ENCODE results near the gene PUS3.

PUS3 gene

GRCh38 chr11:125902927-125903710, at the start of gene PUS3:
Gene PUS3 (minus strand): TSS chr11:125903206. CDS start chr11:125896284, 6,922 bp downstream.
- DNase-seq = peak; percentile 87 to 90
- peak; percentile 72 for TF ChIP-seq POLR2A (IDR thresholded peaks at IDR 0.05; ENCODE audit: low read length)
- no peak for TF ChIP-seq GATA1 (IDR thresholded peaks at IDR 0.05; ENCODE audit: low read depth, low read length)

- TF ChIP-seq GATA1 (IDR thresholded peaks at IDR 0.05; ENCODE audit: low read depth, low read length) (no peak), POLR2A (IDR thresholded peaks at IDR 0.05; ENCODE audit: low read length) (no peak)
- DNase-seq = no peak
Measured at GRCh38 chr11:125952559-125952958, 49.6 kb upstream of the PUS3 start.

- no peak for DNase-seq
- TF ChIP-seq POLR2A (IDR thresholded peaks at IDR 0.05; ENCODE audit: low read length) (no peak), GATA1 (IDR thresholded peaks at IDR 0.05; ENCODE audit: low read depth, low read length) (no peak)
Measured at GRCh38 chr11:125951731-125952130, 48.7 kb upstream of the PUS3 start.

DNA sequence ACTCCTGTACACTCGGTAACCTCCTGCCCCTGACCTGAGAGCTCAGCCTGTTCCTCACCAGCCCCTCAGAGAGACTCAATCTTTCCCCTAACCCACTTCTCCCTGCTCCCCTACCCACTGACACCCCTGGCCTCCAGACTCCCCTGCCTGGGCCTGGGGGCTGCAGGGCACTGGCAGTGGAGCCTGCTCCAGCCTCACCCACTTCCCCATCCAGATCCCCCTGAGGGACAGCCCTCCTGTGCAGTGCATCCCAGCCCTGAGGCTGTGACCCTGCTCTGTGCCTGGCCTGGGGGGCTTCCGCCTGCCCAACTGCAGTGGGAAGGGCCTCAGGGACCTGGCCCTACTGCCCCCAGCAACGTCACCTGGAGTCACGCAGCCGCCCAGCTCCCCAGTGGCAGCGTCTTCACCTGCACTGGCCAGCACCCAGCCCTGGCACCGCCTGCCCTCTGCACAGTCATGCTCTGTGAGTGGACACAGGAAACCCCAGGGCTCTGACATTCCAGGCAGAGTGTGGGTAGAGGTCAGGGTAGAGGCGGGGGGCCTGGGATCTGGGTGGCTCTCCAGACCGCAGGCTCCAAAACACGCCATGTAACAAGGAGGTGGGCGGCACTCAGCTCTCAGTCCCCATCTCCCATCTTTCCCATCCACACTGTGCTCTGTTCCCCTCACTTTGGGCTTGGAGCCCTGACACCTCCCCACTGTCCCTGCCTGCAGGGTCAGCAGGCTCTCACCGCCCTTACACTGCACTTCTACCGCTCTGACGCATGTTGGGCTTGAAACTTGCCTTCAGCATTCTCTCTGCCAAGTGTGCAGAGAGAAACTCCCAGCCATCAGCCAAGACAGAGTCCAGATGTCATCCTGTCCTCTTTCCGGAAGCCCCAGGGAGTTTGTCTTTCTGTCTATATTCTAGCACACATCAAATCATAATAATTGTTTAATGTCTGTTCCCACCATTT, 48.0 kb upstream of the PUS3 start:
- no peak for DNase-seq
- TF ChIP-seq GATA1 (IDR thresholded peaks at IDR 0.05; ENCODE audit: low read depth, low read length) (no peak), POLR2A (IDR thresholded peaks at IDR 0.05; ENCODE audit: low read length) (no peak)

DNA sequence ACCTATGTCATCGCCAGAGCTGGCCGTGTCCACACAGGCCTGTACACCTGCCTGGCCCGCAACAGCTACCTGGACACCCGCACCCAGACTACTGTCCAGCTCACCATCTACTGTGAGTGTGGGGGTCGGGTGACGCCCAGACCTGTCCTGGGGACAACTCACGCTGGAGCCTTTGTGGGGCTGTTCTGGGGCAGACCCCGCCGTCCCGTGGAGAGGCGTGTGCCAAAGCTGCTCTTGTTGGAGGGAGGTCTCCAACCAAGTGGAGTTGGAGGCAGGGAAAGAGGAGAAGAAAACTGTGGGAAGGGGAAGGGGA, 47.1 kb upstream of the PUS3 start:
- DNase-seq = no peak
- TF ChIP-seq GATA1 (IDR thresholded peaks at IDR 0.05; ENCODE audit: low read depth, low read length) = no peak
- no peak for TF ChIP-seq POLR2A (IDR thresholded peaks at IDR 0.05; ENCODE audit: low read length)

- TF ChIP-seq POLR2A (IDR thresholded peaks at IDR 0.05; ENCODE audit: low read length) = no peak
- TF ChIP-seq GATA1 (IDR thresholded peaks at IDR 0.05; ENCODE audit: low read depth, low read length) = no peak
- no peak for DNase-seq
Measured at GRCh38 chr11:125949271-125950177, 46.5 kb upstream of the PUS3 start.

DNA sequence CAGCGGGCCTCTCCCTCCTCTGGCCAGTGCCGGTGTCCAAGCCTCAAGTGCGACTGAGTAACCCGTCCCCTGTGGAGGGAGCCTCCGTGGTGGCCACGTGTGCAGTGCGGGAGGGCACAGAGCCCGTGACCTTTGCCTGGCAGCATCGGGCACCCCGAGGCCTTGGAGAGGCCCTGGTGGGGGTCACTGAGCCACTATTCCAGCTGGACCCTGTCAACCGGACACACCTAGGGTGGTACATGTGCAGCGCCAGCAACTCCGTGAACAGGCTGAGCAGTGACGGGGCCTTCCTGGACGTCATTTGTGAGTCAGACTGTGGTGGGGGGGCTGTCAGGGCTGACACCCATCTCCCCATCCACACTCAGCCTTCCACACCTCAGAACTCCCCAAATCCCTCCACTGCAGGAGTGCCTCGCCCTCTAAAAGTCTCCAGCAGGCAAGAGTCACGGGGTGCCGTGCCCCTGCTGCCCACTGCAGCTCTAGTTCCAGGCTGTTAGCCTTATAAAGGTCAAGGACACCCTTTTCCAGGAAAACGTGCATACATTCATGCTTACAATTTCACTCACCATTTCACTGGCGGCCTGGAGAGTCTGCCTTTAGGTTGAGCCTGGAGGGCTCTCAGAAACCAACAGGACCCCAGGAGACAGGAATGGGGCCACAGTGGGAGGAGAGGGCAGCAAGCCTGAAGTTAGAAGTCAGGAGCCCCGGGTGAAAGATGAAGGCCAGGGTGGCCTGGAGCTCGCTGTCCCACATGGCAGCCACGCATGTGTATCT, 45.5 kb upstream of the PUS3 start:
- DNase-seq = no peak
- TF ChIP-seq POLR2A (IDR thresholded peaks at IDR 0.05; ENCODE audit: low read length) = no peak
- TF ChIP-seq GATA1 (IDR thresholded peaks at IDR 0.05; ENCODE audit: low read depth, low read length) = no peak

DNA sequence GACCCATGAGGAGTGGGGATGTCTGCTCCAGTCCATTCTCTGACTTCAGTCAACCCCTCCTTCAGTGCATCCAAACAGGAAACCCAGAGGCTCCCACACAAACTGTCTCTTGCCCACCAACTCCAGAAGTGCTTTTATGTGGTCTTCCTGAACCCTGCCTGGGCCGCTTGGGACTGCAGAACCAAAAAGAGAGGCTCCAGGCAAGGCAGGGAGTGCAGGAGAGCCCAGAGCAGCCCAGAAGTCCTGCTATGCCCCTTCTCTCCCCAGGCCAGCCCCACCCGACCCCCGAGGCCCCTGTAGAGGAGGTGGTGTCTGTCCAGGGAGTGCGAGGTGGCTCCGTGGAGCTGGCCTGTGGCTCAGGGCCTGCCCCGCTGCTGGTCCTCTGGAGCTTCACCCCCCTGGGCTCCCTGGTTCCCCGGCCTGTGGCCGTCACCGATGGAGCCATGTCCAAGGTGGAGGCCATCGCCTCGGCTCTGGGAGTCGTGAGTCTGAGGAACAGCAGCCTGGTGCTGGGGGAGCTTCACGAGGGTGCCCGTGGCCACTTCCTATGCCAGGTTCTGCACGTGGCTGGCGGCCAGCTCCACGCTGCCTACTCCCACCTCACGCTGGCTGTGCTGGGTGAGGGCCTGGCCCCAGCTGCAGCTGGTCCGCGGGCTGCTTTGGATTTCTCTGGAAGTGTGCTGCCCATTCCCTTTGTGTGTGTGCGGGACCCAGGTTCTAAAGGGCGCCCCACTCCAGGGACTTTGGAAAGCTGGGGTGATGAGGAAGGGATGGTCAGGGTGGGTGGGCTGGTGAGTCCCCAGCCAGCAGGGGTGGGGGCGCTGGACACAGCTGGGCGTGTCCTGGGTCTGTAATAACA, 44.6 kb upstream of the PUS3 start:
- DNase-seq = no peak
- TF ChIP-seq POLR2A (IDR thresholded peaks at IDR 0.05; ENCODE audit: low read length) = no peak
- no peak for TF ChIP-seq GATA1 (IDR thresholded peaks at IDR 0.05; ENCODE audit: low read depth, low read length)

- TF ChIP-seq GATA1 (IDR thresholded peaks at IDR 0.05; ENCODE audit: low read depth, low read length) (no peak), POLR2A (IDR thresholded peaks at IDR 0.05; ENCODE audit: low read length) (no peak)
- DNase-seq = no peak
Measured at GRCh38 chr11:125946712-125947418, 43.9 kb upstream of the PUS3 start.

- no peak for DNase-seq
- TF ChIP-seq POLR2A (IDR thresholded peaks at IDR 0.05; ENCODE audit: low read length) (no peak), GATA1 (IDR thresholded peaks at IDR 0.05; ENCODE audit: low read depth, low read length) (no peak)
Measured at GRCh38 chr11:125945797-125946520, 43.0 kb upstream of the PUS3 start, which contains the start of gene VSIG10L2. Gene VSIG10L2 (plus strand): TSS chr11:125946044. CDS start chr11:125946056, 12 bp downstream.
